GM12878 (cell line): ENCODE data around the gene NR1I2. TPM values are rescaled to one million over a fixed set of nuclear protein-coding genes. Genes with fewer than 3 reads are reported as not detected.

Source experiments
- ATAC-seq: fragments of 200-7000 bp; cut with Tn5 transposase; 3 replicates; pipeline ENCODE4 v1.9.1; 2020; ENCODE audit warnings: mild to moderate bottlenecking, moderate library complexity
- BruUV-seq: library from RNA; stranded (reverse); fragments of 400-500 nt; replicated peaks from 2 replicates; lab custom pipeline; 2021; lab: Mats Ljungman, UMichigan
- CTCF ChIA-PET: fragments of 300-600 bp; sonication (Branson Sonifier 250); formaldehyde crosslinking; extraction: SDS; loops from one replicate; lab custom pipeline; 2021; ENCODE audit warnings: inconsistent platforms; lab: Yijun Ruan, JAX
- POLR2A ChIA-PET: fragments of 350-600 bp; formaldehyde crosslinking; extraction: SDS; loops from one replicate; lab custom pipeline; 2021; ENCODE audit warnings: inconsistent platforms; lab: Charles Lee
- RAD21 ChIA-PET: fragments of 300-600 bp; sonication (Branson Sonifier 250); formaldehyde crosslinking; loops from one replicate; lab custom pipeline; 2023; ENCODE audit warnings: antibody characterized with exemption; ENCODE audit not compliant: unreplicated experiment; lab: Charles Lee
- SMC1A ChIA-PET: fragments of 300-600 bp; sonication (Branson Sonifier 250); formaldehyde crosslinking; loops from one replicate; lab custom pipeline; 2023; ENCODE audit not compliant: unreplicated experiment, uncharacterized antibody; lab: Charles Lee
- DNase-seq: peaks from one replicate; pipeline ENCODE4 v3.0.0-alpha.2; 2011; ENCODE audit warnings: low read depth, low spot score
- FAIRE-seq: peaks from 3 replicates; lab custom pipeline; 2011; peaks lifted over from hg19 to GRCh38; lab: Jason Lieb, UNC
- H2AFZ ChIP-seq: 2 replicates; pipeline ENCODE4 v1.6.0; 2011; ENCODE audit warnings: low read depth, low read length, control low read depth; ENCODE audit not compliant: control insufficient read depth
- H3K27ac ChIP-seq: 2 replicates; pipeline ENCODE4 v1.5.1; 2011; ENCODE audit warnings: control low read depth; ENCODE audit not compliant: control insufficient read depth, insufficient read depth
- H3K27me3 ChIP-seq, 2 experiments: replicated peaks in 1 of 2; 2 replicates each; pipeline versions ENCODE4 v1.6.0 to v1.6.1; 2011; ENCODE audit warnings: low read length in 1 of 2; ENCODE audit not compliant: control insufficient read depth in 2 of 2, insufficient read depth in 2 of 2
- H3K36me3 ChIP-seq, 2 experiments: 2 replicates each; pipeline ENCODE4 v1.5.1; 2011; ENCODE audit warnings: low read length in 1 of 2; ENCODE audit not compliant: control insufficient read depth in 2 of 2, insufficient read depth in 2 of 2
- H3K4me1 ChIP-seq: 2 replicates; pipeline ENCODE4 v1.6.1; 2011; ENCODE audit warnings: mild to moderate bottlenecking, low read length, moderate library complexity, mixed read lengths; ENCODE audit not compliant: control insufficient read depth, insufficient read depth
- H3K4me2 ChIP-seq: 2 replicates; pipeline ENCODE4 v1.6.0; 2011; ENCODE audit warnings: control low read depth; ENCODE audit not compliant: control insufficient read depth, insufficient read depth
- H3K4me3 ChIP-seq: fragments of 200-600 bp; sonication (generic); 2 replicates; pipeline ENCODE4 v1.5.1; 2016
- H3K79me2 ChIP-seq: 2 replicates; pipeline ENCODE4 v1.6.0; 2011; ENCODE audit warnings: low read length; ENCODE audit not compliant: control insufficient read depth, insufficient read depth
- H3K9ac ChIP-seq: 2 replicates; pipeline ENCODE4 v1.8.0; 2011; ENCODE audit warnings: low read length, control low read depth, mixed read lengths; ENCODE audit not compliant: control insufficient read depth, insufficient read depth
- H3K9me3 ChIP-seq: replicated peaks from 3 replicates; pipeline ENCODE4 v1.5.1; 2011; ENCODE audit warnings: mild to moderate bottlenecking, low read length; ENCODE audit not compliant: control insufficient read depth, insufficient read depth
- H4K20me1 ChIP-seq: 2 replicates; pipeline ENCODE4 v1.6.0; 2011; ENCODE audit not compliant: control insufficient read depth, insufficient read depth
- BHLHE40 ChIP-seq, 2 experiments: fragments of 450-650 bp in 1 of 2; IDR thresholded peaks; 2 replicates each; pipeline ENCODE4 v1.6.1; 2011 to 2017; ENCODE audit warnings: low read depth in 2 of 2, borderline replicate concordance in 1 of 2, improper control_type of control experiment in 1 of 2, low read length in 1 of 2, mild to moderate bottlenecking in 1 of 2
- BRCA1 ChIP-seq: IDR thresholded peaks from 2 replicates; pipeline ENCODE4 v1.6.1; 2011; ENCODE audit warnings: low read depth, low read length, improper control_type of control experiment
- DPF2 ChIP-seq: fragments of 450-650 bp; IDR thresholded peaks from 2 replicates; pipeline ENCODE4 v1.6.1; 2017; ENCODE audit warnings: mild to moderate bottlenecking
- MTA3 ChIP-seq: IDR thresholded peaks from 2 replicates; pipeline ENCODE4 v1.6.1; 2012; ENCODE audit warnings: low read length, inconsistent platforms, borderline replicate concordance
- NBN ChIP-seq: fragments of 450-650 bp; IDR thresholded peaks from 2 replicates; pipeline ENCODE4 v1.6.1; 2016
- NKRF ChIP-seq: fragments of 450-650 bp; conservative IDR thresholded peaks from 2 replicates; pipeline ENCODE4 v1.6.1; 2017; ENCODE audit warnings: mild to moderate bottlenecking, moderate library complexity
- RAD21 ChIP-seq: IDR thresholded peaks from 2 replicates; pipeline ENCODE4 v1.6.1; 2011; ENCODE audit warnings: mild to moderate bottlenecking, low read depth, low read length, moderate library complexity; ENCODE audit not compliant: insufficient read depth
- SMAD1 ChIP-seq: fragments of 450-650 bp; IDR thresholded peaks from 2 replicates; pipeline ENCODE4 v1.6.1; 2018; ENCODE audit warnings: mild to moderate bottlenecking, low read depth; ENCODE audit not compliant: partially characterized antibody
- SMAD5 ChIP-seq: IDR thresholded peaks from 2 replicates; pipeline ENCODE4 v1.6.1; 2016; ENCODE audit warnings: antibody characterized with exemption, low read depth
- ZNF207 ChIP-seq: fragments of 450-650 bp; IDR thresholded peaks from 2 replicates; pipeline ENCODE4 v1.6.1; 2014; ENCODE audit warnings: antibody characterized with exemption, mild to moderate bottlenecking, borderline replicate concordance
- ZNF24 ChIP-seq: fragments of 450-650 bp; IDR thresholded peaks from 2 replicates; pipeline ENCODE4 v1.6.1; 2017; ENCODE audit warnings: antibody characterized with exemption, mild to moderate bottlenecking
- ZZZ3 ChIP-seq: IDR thresholded peaks from 2 replicates; pipeline ENCODE4 v1.6.1; 2011; ENCODE audit warnings: low read depth; ENCODE audit not compliant: control insufficient read depth, insufficient read length
- WGBS: methylation state at CpG from one replicate; pipeline ENCODE4 v1.1.6; 2016; ENCODE audit warnings: low lambda C conversion rate; ENCODE audit not compliant: insufficient replicate concordance, insufficient coverage; ENCODE audit errors: missing lambda C conversion rate; 5-methylcytosine and 5-hydroxymethylcytosine counted together
- in situ Hi-C: fragments of 300-500 bp; cut with MboI; formaldehyde crosslinking; loops from 9 replicates; pipeline ENCODE4 v1.14.3; 2018; ENCODE audit warnings: mixed read lengths
- intact Hi-C: fragments of 100-400 bp; cut with micrococcal nuclease; formaldehyde crosslinking; loops from one replicate; pipeline ENCODE4 v1.14.2; 2022; ENCODE audit not compliant: unreplicated experiment
- polyA plus RNA-seq, 11 experiments: library from polyadenylated mRNA; depleted of rRNA in 4 of 11; unstranded in 6 of 11; stranded (reverse) in 5 of 11; fragments of >200 nt; fragmentation: Nextera tagmentation in 4 of 11; fragmentation: Illumina TruSeq in 1 of 11; extraction: Ambion mirVana in 4 of 11; extraction: Trizol in 1 of 11; gene quantifications; 1 replicate in 1 of 11; 2 replicates in 10 of 11; pipeline versions ENCODE4 v1.2.1 to v1.2.3, GENCODE V29; 2011 to 2016; ENCODE audit warnings: inconsistent platforms in 2 of 11, missing spikeins in 2 of 11, low read depth in 1 of 11
- total RNA-seq, 4 experiments: library from RNA; depleted of rRNA in 3 of 4; stranded (reverse); fragments of >200 nt in 3 of 4; fragmentation: Illumina TruSeq in 1 of 4; extraction: Trizol in 1 of 4; gene quantifications; 2 replicates each; pipeline versions ENCODE4 v1.2.1 to v1.2.3, GENCODE V29; 2013 to 2021

The NR1I2 gene
- total and polyA plus RNA-seq, 10 of the 15 experiments (the other 5 are each of a cell fraction or from before 2014, with no cell fraction given): 0.03 to 1.0 (median 0.39) TPM

DNA sequence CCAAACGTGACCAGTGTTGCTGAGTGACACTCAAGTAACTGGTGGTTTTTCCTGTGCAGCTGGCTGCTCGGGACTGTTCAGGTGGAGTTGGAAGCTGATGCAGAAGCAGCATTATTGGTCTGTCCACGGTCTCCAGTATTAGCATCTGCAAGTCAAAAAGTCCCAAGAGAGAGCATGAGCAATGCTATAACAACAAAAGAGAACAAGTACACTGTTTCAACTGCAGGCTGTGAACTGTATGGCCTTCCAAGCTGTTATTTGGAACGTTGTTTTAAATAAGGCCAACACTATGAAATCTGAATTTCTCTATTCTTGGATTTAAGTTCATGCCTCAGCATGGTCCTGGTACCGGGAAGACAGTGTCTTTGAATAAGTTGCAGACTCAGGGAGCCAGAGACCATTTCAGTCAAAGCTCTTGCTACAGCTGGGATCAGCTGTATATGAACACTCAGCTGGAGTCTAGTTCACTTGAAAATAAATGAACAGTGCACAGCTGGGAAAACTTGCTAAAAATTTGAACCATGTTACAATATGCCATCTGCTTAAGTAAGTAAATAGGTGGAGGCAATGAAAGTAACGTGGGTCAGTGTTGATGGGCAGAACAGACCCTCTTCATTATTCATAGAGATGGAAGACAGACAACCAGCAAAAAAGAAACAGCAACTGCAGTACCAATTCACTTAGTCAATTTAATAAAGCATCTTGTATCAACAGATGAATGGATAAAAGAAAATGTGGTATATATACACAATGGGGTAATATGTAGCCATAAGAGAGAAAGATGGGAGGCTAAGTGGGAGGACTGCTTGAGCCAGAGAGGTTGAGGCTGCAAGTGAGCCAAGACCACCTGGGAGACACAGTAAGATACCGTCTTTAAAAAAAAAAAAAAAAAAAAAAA lies 45.1 kb downstream of the NR1I2 start:
- no TSS peak for BruUV-seq
- H3K27me3 ChIP-seq: no peaks in the 10 kb centered on the region
- RAD21 ChIA-PET: interaction anchor here (0.7 kb wide), 1 partner anchor 147 kb away, joined by 3 read pairs; no protein-coding TSS in a partner anchor
- no peak overlapping the region for H3K4me2 ChIP-seq
- intact Hi-C loops (loop anchor here (10.0 kb wide), 1 partner anchor 728 kb away; no protein-coding TSS in a partner anchor), in situ Hi-C loops (no loop called here)
- DNase-seq (no peak), ATAC-seq (no peak), FAIRE-seq (no peak)
- CTCF ChIA-PET: interaction anchor here (0.7 kb wide), 1 partner anchor 33 kb away, joined by 5 read pairs; no protein-coding TSS in a partner anchor
- SMC1A ChIA-PET: interaction anchor here (0.6 to 0.7 kb wide), 2 partner anchors 429 to 610 kb away, joined by 3 to 4 read pairs; no protein-coding TSS in a partner anchor
- no peak overlapping the region for H3K9ac ChIP-seq
- no peak overlapping the region for H3K4me3 ChIP-seq
- H3K79me2 ChIP-seq: no peaks in the 10 kb centered on the region
- TF ChIP-seq MTA3: no peak
- TF ChIP-seq ZNF207: no peak
- 98% methylated on average over 6 of the region's 7 CpGs for WGBS
- H3K36me3 ChIP-seq: peaks cover 4 to 12% of the 10 kb centered on the region in 2 experiments
- H3K27ac ChIP-seq: no peak overlapping the region
- POLR2A ChIA-PET: interaction anchor here (0.7 kb wide), 1 partner anchor 358 kb away, joined by 6 read pairs; no protein-coding TSS in a partner anchor
- no peaks in the 10 kb centered on the region for H4K20me1 ChIP-seq
- H3K4me1 ChIP-seq: no peaks in the 10 kb centered on the region
- H3K9me3 ChIP-seq: no peaks in the 10 kb centered on the region
- no peak overlapping the region for H2AFZ ChIP-seq

GRCh38 chr3:119829420-119829819 lies 47.5 kb downstream of the NR1I2 start:
- H3K4me2 ChIP-seq: no peak overlapping the region
- in situ Hi-C loops: no loop called here
- no peak overlapping the region for H2AFZ ChIP-seq
- H3K27me3 ChIP-seq: no peaks in the 10 kb centered on the region
- H3K79me2 ChIP-seq: no peaks in the 10 kb centered on the region
- H3K9me3 ChIP-seq: no peaks in the 10 kb centered on the region
- RAD21 ChIA-PET: interaction anchor here (1.0 kb wide), 1 partner anchor 315 kb away, joined by 3 read pairs; no protein-coding TSS in a partner anchor
- H4K20me1 ChIP-seq: no peaks in the 10 kb centered on the region
- no TSS peak for BruUV-seq
- H3K36me3 ChIP-seq: peaks cover 4 to 14% of the 10 kb centered on the region in 2 experiments
- FAIRE-seq: no peak
- CTCF ChIA-PET: interaction anchor here (0.9 to 3.1 kb wide), 7 partner anchors 10 to 318 kb away, joined by 3 to 15 read pairs (median 8); no protein-coding TSS in a partner anchor
- DNase-seq: no peak
- H3K4me1 ChIP-seq: no peaks in the 10 kb centered on the region
- no peak for ATAC-seq
- POLR2A ChIA-PET: interaction anchor here (1.4 kb wide), 1 partner anchor 21 kb away, joined by 3 read pairs; no protein-coding TSS in a partner anchor
- SMC1A ChIA-PET: interaction anchor here (1.0 to 2.0 kb wide), 3 partner anchors 12 to 29 kb away, joined by 3 to 6 read pairs (median 3); no protein-coding TSS in a partner anchor
- H3K27ac ChIP-seq: no peak overlapping the region
- H3K9ac ChIP-seq: no peak overlapping the region
- 91% methylated on average over 2 of the region's 2 CpGs for WGBS
- no peak overlapping the region for H3K4me3 ChIP-seq
- TF ChIP-seq ZZZ3: no peak
- TF ChIP-seq BRCA1: no peak
- TF ChIP-seq RAD21: no peak
- no peak for TF ChIP-seq SMAD1
- TF ChIP-seq ZNF207: no peak
- TF ChIP-seq NKRF: no peak
- TF ChIP-seq NBN: no peak
- no peak for TF ChIP-seq DPF2
- TF ChIP-seq ZNF24: no peak
- TF ChIP-seq SMAD5: no peak
- no peak for TF ChIP-seq BHLHE40 (IDR thresholded peaks at IDR 0.05; ENCODE audit: borderline replicate concordance in 1 of 2, low read depth in 2 of 2, low read length in 1 of 2)
- intact Hi-C loops: loop anchor here (10.0 kb wide), 1 partner anchor 725 kb away; no protein-coding TSS in a partner anchor
